Measurements from ENCODE around the gene PAIP2B. TPM values are rescaled to one million over a fixed set of nuclear protein-coding genes. Genes with fewer than 3 reads are reported as not detected.

The PAIP2B gene, protein sequence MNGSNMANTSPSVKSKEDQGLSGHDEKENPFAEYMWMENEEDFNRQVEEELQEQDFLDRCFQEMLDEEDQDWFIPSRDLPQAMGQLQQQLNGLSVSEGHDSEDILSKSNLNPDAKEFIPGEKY
- 10 to 100 TPM; 18.1 to 21.3 TPM for total RNA-seq

DNA sequence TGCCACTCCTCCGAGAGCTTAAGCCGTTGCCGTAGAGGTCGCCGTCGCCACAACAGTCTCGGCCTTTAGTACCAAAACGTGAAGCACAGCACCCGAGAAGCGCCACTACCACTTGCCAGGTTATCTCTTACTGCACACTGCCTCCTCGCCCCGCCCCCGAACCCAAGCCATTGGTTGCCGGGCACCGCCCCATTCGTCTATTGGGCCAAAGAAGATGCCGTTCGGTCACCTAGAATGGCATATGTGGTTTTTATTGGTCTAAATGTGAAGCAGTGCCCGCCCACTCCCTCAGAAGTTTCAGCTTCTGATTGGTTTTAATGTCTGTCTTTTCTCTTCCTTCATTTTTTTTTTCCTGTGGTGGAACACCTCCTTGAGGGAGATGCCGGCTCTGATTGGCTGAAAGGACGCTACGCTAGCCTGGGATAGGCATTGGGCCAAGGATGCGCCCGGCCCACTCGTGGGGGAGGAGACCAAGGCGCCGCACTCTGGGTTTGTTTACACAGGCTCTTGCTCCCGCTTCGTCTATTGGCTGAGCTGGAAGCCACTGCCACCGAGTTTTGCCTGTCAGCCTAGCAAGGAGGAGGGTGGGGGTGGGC, at the start of gene PAIP2B:
TSS of gene PAIP2B (minus strand) at position 139 of the 596 bp plus-strand sequence. CDS start 24,514 bp downstream, outside the sequence.
- Histone ChIP-seq H3K4me3 (peak within 1 kb of the TSS; percentile 63 to 93), H3K36me3 (no peaks in the 10 kb centered on the region), H3K4me1 (peaks cover 0 to 5% of the 10 kb centered on the region in 2 donors), H3K9me3 (no peaks in the 10 kb centered on the region), H3K27ac (peak within 1 kb of the TSS; percentile 89 to 92), H3K27me3 (no peaks in the 10 kb centered on the region)
- DNase-seq (ENCODE audit: low spot score): peak; percentile 99
- TF ChIP-seq, protein P1, sequence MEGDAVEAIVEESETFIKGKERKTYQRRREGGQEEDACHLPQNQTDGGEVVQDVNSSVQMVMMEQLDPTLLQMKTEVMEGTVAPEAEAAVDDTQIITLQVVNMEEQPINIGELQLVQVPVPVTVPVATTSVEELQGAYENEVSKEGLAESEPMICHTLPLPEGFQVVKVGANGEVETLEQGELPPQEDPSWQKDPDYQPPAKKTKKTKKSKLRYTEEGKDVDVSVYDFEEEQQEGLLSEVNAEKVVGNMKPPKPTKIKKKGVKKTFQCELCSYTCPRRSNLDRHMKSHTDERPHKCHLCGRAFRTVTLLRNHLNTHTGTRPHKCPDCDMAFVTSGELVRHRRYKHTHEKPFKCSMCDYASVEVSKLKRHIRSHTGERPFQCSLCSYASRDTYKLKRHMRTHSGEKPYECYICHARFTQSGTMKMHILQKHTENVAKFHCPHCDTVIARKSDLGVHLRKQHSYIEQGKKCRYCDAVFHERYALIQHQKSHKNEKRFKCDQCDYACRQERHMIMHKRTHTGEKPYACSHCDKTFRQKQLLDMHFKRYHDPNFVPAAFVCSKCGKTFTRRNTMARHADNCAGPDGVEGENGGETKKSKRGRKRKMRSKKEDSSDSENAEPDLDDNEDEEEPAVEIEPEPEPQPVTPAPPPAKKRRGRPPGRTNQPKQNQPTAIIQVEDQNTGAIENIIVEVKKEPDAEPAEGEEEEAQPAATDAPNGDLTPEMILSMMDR (IDR thresholded peaks at IDR 0.05): no peak

DNA sequence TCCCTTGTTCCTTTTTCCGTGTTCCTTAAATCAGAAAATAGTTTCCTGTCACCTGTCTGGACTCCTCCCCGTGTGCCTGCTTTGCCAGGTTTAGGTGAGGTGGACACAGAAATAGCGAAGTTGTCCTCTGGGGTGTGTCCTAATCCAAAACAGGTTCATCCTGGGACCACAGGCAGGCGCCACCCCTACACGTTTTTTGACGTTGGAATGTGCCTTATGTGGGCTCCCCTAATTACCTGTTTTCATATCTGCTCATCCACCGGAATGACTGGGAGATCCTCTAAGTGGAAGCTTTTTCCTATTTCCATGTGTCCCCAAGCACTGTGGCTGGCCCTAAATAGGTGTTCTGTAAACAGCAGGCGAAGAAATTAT, 49.0 kb upstream of the PAIP2B start:
- Histone ChIP-seq H3K9me3 (no peaks in the 10 kb centered on the region), H3K27me3 (no peaks in the 10 kb centered on the region), H3K4me3 (peak overlapping the region; percentile 56 to 64), H3K4me1 (peaks cover 0 to 18% of the 10 kb centered on the region in 2 donors), H3K27ac (peak overlapping the region in 1 of 2 donors; percentile 89), H3K36me3 (no peaks in the 10 kb centered on the region)
- TF ChIP-seq, protein P1 (IDR thresholded peaks at IDR 0.05): no peak
- DNase-seq (ENCODE audit: low spot score): no peak

DNA sequence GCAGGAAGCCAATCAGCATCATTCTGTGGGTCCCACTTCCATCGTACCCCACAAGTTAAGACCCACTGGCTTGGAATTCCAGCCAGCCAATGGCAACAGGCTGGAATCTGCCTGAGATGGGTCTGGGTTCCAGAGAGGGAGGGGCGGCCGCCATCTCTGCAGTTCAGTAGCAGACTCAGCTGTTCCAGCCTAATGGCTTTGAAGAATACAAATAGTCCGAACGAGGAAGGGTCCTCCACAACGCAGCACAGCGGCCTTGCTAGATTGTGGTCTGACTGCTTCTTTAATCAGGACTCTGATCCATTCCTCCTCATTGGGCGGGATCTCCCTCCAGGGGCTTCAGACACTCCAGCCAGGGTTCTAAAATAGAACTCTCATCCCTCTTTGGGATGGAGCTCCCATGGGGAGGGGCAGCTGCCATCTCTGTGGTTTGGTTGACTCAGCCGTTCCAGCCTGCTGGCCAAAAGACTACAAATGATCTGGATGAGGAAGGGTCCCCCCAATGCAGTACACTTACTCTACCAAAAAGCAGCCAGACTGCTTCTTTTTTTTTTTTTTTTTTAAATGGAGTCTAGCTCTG, 42.7 kb upstream of the PAIP2B start:
- no peak for DNase-seq (ENCODE audit: low spot score)
- H3K27me3 ChIP-seq: no peaks in the 10 kb centered on the region
- no peak overlapping the region for H3K27ac ChIP-seq
- TF ChIP-seq, protein P1 (IDR thresholded peaks at IDR 0.05): no peak
- H3K9me3 ChIP-seq: no peaks in the 10 kb centered on the region
- H3K4me1 ChIP-seq: no peaks in the 10 kb centered on the region
- no peak overlapping the region for H3K4me3 ChIP-seq
- H3K36me3 ChIP-seq: no peaks in the 10 kb centered on the region

DNA sequence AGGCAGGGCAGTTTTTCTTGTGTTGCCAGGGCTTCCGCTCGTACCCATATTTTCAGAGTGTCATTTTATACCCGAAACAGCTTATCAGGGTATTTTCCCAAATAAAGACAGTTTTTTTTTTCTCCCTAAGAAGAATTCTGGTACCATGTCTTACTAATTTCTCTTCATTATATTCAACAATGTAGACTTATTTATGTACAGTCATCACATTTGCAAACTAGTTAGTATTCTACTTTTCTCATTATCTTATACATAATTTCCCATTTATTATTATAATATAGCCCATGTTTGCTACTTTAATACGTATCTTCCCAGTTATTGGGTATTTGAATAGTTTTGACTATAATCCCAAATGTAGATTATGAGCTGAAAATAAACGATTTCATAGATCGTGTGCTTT, 36.5 kb upstream of the PAIP2B start:
- TF ChIP-seq, protein P1 (IDR thresholded peaks at IDR 0.05): no peak
- no peaks in the 10 kb centered on the region for H3K9me3 ChIP-seq
- H3K4me3 ChIP-seq: no peak overlapping the region
- no peak for DNase-seq (ENCODE audit: low spot score)
- H3K36me3 ChIP-seq: no peaks in the 10 kb centered on the region
- no peak overlapping the region for H3K27ac ChIP-seq
- no peaks in the 10 kb centered on the region for H3K4me1 ChIP-seq
- H3K27me3 ChIP-seq: no peaks in the 10 kb centered on the region

DNA sequence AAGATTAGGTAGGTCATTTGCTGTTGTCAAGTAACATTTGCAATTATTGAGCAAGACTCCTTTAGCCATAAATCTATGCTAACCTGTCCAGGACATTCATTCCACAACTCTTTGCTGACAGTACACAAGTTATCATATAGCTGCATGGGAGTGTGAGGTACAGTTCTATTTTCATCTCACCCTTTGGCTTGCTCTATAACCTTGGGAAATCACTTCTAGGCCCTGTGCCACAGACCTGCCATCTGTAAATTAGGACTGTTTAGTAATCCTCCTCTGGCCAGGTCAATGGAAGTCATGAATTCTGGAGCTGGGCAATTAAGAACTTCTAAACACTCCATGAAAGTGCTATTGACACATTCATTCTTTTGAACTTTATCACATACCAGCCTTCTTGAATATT, 34.6 kb upstream of the PAIP2B start:
- H3K9me3 ChIP-seq: no peaks in the 10 kb centered on the region
- TF ChIP-seq, protein P1 (IDR thresholded peaks at IDR 0.05): no peak
- no peaks in the 10 kb centered on the region for H3K4me1 ChIP-seq
- no peaks in the 10 kb centered on the region for H3K36me3 ChIP-seq
- no peak overlapping the region for H3K27ac ChIP-seq
- no peak overlapping the region for H3K4me3 ChIP-seq
- DNase-seq (ENCODE audit: low spot score): no peak
- H3K27me3 ChIP-seq: no peaks in the 10 kb centered on the region

All from right atrium auricular region (tissue), 2 donors.